Stimulated activated CD4-positive, alpha-beta T cell treated with anti-CD3 and anti-CD28 coated beads, Interleukin-4, amount 100 ng/mL, for 4 hours (primary cell): ENCODE results near the gene ADGRG1.
A peak's percentile ranks its signal among the peaks of the same experiment; 100 is the strongest.
"Not testable (repeated sequence)": the region's sequence is repeated elsewhere in the genome, so short reads cannot be mapped to it uniquely, and the experiment has no call there.

Experiments
- DNase-seq, 2 experiments: peaks; one replicate each; pipeline ENCODE4 v3.0.0-alpha.2; 2020

The ADGRG1 gene

GRCh38 chr16:57628008-57628781 lies at the start of gene ADGRG1:
TSS of gene ADGRG1 (plus strand) at chr16:57628630. CDS start at chr16:57650288, 21,658 bp downstream.
- peak; percentile 42 to 47 for DNase-seq

DNA sequence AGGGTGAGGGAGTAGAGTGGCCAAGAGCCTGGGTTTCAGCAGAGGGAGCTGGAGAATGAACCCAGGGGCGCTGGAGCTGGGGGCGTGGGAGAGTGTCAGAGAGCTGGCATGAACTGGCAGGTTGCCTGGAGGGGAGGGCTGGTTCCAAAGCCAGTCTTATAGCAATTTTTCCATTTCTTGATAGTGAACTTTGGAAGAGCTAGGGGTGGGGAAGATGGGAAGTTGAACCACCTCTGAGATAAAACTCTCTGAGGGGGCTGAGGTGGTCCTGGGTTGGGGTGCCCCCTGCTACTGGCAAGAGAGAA lies 49.1 kb upstream of the ADGRG1 start:
- no peak for DNase-seq

DNA sequence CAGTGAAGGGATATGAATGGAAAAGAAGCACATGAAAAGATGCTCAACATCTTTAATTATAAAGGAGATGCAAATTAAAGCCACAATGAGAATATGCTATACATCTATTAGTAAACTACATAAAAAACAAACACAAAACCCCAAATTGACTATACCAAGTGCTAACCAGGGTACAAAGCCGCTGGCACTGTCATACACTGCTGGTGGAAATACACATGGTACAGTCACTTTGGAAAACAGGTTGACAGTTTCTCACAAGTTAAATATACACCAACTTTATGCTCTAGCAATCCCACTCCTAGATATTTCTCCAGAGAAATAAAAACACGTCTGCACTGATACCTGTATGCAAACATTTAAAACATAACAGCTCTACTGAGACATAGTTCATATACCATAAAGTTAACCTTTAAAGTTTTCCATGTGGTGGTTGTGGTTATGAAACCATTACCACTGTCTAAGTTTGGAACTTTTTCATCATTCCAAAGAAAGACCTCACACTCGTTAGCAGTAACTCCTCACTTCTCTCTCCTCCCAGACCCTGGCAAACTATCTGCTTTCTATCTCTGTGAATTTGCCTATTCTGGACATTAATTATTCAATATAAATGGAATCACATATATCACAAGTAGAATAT lies 43.3 kb upstream of the ADGRG1 start:
- no peak for DNase-seq

DNA sequence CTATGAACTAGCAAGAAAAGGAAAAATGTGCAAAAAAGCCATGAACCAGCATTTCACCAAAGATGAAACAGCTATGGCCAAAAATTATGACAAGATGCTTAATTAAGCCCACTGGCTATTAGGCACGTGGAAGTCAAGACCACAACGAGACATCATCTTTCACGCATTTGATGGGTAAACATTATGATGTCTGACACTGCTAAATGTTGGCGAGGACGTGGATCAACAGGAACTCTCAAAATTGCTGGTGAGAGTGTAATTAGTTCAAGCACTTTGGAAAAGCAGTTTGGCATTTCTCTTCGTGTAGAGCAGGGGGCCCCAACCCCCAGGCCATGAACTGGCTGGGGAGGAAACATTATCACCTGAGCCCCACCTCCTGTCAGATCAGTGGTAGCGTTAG lies 39.6 kb upstream of the ADGRG1 start:
- no peak for DNase-seq

- DNase-seq = no peak
Observed at GRCh38 chr16:57589374-57589773, 39.1 kb upstream of the ADGRG1 start.

DNA sequence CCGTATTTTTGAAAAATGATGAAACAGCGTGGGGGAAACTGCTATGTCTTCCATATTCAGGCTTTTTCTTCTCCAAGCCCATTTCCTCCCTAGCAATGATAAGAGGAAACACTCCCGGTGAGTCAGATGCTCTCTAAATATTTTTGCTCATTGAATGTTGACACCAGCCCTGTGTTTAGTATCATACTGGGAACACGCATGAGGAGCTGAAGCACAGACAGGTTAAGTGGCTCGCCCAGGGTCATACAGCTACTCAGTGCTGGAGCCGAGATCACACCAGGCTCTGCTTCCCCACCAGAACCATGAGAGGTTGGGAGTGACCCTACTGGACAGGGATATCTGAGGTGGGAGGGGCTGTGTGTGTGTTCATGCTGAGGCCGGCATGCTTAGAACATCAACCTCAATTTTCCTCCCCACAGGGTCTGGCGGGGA lies 37.8 kb upstream of the ADGRG1 start:
- DNase-seq = no peak

GRCh38 chr16:57591086-57591869 lies 37.2 kb upstream of the ADGRG1 start:
- DNase-seq = peak; percentile 46 to 55

- no peak for DNase-seq
Observed at GRCh38 chr16:57591870-57592485, 36.5 kb upstream of the ADGRG1 start.

GRCh38 chr16:57592591-57593003 lies 35.8 kb upstream of the ADGRG1 start:
- DNase-seq = peak; percentile 41 to 43

DNA sequence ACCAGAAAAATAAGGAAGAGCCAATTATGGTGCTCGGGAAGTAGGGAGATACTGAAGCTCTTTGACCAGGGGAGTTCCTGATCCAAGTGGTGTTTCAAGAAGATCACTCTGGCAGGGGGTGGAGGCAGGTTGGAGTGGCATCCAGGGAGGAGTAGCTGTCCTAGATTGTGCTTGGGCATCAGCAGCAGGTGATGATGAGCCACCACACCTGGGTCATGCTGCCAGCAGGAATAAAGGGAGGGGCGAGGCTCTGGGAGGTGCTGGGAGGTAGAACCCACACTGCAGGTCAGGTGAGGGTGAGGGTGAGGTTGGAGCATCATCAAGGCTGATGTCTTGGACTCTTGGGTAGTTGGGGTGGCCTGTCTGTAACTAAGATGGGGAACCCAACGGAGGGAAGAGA lies 35.4 kb upstream of the ADGRG1 start:
- no peak for DNase-seq

GRCh38 chr16:57593990-57594389 lies 34.4 kb upstream of the ADGRG1 start:
- DNase-seq = no peak

- no peak for DNase-seq
Observed at GRCh38 chr16:57594531-57595031, 33.8 kb upstream of the ADGRG1 start.

GRCh38 chr16:57596234-57596633 lies 32.2 kb upstream of the ADGRG1 start:
- DNase-seq = not testable (repeated sequence)

GRCh38 chr16:57598437-57598836 lies 30.0 kb upstream of the ADGRG1 start:
- no peak for DNase-seq

DNA sequence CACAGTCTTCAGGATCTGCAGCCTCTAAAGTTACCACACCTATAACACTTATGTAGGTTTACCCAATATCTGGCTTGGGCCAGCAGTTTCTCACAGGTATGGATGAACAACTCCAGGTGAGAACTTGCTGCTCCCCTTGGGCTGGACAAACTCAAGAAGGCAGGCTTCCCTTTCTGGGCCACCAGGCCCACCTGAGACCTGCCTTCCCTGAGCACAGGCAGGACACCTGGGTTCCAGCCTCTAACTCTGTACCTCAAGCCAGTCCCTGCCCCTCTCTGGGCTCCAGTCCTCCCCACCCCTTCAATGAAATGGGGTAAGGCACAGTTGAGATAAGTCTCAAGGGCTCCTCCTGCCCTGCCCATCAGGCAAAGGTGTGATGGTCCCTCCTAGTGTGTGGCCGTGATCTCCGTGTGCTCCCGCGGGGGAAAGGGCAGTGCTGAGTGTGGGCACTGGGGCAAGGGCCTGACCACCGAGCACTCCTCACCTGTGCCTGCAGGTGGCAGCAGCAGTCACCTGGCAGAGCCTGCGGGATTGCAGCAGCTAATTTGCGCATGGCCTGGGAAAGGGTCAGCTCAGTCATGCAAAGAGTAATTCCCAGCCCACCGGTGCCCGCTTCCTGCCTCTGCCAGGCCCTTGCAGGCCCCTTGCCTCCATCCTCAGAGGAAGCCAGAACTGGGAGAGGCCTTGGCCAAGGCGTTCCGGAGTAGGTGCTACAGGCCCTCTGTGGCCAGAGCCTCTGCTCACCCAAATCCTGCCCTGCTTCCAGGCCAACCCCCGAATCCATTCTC lies 28.2 kb upstream of the ADGRG1 start:
- DNase-seq = peak in 1 of 2 experiments; percentile 42

- DNase-seq = no peak
Observed at GRCh38 chr16:57600952-57601580, 27.4 kb upstream of the ADGRG1 start.

GRCh38 chr16:57601801-57602478 lies 26.5 kb upstream of the ADGRG1 start:
- no peak for DNase-seq

- DNase-seq = no peak
Observed at GRCh38 chr16:57603115-57604024, 25.1 kb upstream of the ADGRG1 start.

GRCh38 chr16:57604177-57604576 lies 24.3 kb upstream of the ADGRG1 start:
- DNase-seq = no peak
